Fibroblast of upper back skin (primary cell): ENCODE results near the gene CAMSAP2.

Source experiments
- DNase-seq: peaks from one replicate; pipeline ENCODE4 v3.0.0-alpha.2; 2013

Gene CAMSAP2

DNA sequence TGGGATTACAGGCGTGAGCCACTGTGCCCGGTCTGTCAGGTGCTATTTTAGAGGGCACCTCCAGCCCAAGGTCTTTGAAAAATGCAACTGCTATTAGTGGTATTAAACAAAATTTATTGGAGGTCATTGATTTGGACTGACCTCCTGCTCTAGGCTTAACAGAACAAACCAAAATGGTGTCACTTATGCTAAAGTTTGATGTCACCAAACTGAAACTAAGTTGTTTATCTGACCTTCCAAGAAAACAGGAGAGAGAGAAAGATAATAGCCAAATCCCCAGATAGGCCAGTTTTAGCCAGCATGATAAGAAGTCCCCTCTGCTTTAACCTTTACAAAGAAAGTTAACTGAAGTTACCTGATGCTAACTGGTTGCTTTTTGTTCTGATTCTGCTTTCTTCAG, 147.9 kb downstream of the CAMSAP2 start:
- DNase-seq = no peak

DNA sequence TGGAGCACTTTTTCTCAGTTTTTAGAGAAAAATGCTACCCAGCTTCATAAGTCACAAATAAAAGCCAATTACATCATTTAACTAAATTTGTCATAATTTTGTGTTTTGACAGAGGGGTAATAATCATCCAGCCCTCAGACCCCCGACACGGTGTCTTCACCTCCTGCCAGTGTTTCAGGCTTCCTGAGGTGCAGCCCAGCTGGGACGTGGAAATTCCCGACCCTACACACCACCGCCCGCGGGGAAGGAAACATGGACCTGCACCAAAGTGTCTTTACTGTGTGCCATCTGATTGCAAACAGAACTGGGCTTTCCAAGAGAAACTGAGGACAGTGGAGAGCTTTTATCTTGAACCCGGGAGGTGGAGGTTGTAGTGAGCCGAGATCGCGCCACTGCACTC, 148.3 kb downstream of the CAMSAP2 start:
- no peak for DNase-seq

DNA sequence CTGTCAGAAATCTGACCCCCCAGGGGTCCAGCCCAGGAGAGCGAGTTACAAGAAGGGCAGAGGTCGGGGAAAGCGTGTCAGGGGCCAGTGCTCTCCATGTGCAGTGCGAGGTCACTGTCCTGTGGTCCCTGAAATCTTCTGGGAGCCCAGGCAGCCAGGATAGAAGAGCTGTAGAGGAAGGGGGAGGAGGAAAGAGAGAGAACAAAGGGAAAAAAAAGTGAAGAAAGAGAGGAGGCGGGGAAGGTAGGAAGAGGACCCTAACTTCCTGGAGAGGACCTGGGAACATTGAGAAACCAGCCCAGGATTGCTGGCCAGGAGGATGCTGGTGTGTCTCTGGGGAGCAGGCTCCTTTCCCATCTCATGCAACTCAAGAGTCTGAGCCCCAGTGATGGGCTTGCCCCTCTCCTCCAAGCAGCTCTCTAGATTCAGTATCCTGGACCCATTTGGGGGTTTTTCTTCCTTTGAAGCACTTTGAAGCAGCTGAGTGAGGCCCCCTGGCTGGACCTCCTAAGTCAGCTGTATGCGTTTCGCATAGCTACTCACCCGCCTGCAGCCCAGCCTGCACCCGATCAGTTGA, 149.2 kb downstream of the CAMSAP2 start:
- DNase-seq = no peak

DNA sequence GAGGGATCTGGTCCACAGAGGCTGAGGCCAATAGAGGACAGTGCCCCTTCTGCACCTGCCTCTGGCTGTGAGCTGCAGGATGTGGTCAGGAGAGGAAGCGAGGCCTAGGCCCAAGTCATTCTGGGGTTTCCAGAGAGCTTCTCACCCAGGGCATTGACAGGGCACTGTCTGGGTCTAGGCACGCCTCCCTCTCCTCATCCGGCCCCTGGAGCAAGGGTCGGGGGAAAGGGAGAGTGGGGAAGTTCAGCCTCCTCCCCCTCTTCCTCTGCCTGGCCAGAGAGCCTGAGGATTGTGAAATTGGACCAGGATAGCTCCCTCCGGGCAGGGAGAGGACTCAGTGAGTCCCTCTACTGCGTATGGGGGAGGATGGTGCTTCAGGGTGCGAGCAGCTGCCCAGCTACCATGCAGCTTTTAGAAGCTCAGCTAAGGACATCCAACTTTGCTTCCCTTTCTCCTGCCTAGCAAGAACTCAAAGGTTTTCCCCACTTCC, 149.7 kb downstream of the CAMSAP2 start:
- no peak for DNase-seq

DNA sequence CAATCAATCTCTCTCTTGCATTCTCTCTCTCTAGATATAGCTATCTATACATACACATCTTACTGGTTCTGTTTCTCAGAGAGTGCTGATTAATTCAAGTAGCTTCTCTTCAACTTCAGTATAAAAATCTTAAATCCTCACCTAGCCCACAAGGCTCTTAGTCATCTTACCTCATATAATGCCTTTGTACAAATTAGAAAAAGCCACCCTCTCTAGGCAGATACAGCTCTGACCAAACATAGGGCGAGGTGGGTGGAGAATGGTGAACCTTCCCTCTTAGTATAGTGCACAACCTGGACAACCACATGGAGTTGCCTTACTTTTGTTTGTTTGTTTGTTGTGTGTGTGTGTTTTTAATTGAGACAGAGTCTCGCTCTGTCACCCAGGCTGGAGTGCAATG, 150.9 kb downstream of the CAMSAP2 start:
- DNase-seq = no peak

DNA sequence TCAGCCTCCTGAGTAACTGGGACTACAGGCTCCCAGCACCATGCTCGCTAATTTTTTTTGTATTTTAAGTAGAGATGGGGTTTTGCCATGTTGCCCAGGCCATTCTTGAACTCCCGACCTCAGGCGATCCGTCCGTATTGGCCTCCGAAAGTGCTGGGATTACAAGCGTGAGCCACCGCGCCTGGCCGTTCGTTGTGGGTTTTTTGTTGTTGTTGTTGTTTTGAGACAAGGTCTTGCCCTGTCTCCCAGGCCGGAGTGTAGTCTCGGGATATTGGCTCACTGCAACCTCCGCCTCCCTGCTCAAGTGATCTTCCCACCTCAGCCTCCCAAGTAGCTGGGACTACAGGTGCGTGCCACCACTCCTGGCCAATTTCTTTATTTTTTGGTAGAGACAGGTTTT, 151.3 kb downstream of the CAMSAP2 start:
- no peak for DNase-seq

DNA sequence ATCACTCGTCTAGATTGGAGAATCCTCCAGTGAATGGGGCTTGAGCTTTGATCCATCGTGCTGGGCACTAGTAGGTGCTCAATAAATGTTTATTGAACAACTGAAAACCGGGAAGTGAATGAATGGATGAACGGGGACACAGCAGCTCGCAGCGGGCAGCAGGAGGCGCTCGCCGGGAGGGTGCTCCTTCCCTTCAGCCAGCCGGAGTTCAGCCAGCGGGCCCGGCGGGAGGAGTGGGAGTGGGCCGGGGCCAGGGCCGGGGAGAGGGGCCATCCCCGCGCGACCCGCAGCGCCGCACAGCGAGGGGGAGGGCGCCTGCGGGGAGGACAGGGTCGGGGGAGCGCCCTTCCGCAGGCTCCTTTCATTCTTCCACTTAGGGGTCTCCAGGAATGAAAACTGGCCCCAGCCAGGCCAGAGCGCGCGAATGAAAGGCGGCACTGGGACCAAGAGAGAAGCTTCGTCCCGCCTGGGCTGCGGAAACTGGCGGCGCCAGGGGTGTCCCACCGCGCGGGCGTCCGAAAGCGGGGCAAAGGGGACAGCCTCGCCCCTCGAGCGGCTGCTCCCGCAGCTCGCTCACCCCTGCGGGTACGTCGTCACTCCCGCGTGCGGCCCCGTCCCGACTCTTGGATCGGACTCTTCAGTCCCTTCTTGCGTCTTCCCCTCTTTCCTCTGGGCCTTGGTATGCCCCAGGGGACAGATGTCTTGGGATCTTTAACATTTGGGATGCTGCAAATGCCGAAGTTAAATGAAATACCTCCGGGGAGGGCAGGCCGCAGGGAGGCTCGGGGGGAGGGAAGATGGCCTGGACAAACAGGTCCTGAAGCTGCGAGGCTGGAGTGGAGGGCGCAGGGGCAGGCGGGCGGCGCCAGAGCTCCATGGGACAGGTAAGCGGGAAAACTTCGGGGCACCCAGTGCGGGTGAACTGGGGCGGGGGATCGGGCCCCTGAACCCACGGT, 152.4 kb downstream of the CAMSAP2 start:
- DNase-seq = peak; percentile 51

DNA sequence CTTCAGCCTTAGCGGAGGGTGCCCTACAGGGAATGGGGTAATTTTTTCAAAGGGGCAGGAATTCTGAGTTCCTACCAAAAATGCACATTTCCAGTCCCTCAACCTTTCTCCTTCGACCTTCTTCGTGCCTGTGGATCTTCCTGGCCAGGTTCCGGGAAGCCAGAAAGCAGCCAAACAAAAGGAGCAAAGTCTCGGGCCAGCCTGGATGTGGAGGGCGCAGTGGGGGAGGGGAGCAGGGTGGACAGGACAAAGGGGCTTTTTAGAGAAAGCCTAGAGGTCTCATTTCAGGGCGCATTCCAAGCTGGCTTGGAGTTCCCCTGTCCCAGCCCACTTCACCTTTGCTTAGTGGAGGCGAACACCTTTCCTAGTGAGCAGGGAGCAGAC, 153.1 kb downstream of the CAMSAP2 start:
- DNase-seq = no peak

DNA sequence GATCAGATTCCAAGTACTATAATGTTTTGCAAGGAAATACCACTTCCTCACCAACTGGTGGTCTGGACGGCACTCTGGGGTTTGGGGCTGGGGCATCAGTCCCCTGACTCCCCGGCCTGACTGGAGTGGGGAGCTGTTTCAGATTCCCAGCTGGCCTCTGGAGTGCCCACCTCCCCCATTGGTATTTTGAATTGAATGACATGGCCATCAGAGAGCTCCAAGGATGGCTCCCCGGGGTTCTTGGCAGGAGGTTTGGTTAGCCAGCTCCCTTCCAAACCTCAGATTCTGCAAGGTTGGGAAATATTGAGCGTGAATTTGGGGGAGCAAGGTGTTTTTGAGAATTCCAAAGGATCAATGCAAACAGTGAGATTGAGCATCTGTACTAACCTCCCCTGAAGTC, 153.9 kb downstream of the CAMSAP2 start:
- no peak for DNase-seq

DNA sequence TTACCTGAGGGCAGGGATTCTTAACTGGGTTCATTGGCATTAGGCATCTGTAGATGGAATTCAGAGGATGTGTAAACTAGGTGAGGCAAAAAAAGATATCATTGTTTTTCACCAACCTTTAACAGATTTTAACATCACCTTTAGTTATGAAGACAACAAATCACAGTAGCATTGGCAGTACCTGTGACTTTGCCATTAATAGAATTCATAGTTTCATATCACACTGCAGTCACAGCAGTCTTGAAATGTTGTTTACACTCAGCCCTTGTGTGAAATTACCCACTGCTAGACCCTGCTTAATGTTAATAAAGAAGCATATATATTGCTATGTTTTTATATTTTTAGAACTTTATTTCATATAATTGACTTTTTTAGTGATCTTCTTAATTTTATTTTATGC, 154.3 kb downstream of the CAMSAP2 start:
- DNase-seq = no peak

DNA sequence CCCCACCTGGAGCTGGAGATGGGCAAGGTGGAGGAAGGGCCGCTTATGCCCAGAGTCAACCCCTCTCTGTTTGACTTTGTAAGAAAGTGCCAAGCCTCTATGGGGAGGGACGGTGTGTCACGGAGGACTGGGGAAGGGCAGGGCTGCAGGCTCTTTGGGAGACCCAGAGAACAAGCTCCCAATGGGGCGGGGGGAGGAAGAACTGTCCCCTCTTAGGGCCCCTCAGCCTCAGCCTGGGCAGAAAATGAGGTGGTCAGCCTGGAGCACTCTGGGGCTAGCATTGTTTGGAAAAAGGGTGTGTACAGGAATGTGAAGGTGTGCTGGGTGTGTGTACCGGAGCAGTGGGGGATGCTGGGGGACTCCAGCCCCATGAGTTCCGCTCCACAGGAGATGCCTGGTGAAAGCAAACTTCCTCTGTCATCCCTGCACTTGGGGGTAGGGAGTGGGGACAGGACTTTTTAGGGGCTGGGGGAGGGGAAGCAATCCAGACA, 154.8 kb downstream of the CAMSAP2 start:
- no peak for DNase-seq

DNA sequence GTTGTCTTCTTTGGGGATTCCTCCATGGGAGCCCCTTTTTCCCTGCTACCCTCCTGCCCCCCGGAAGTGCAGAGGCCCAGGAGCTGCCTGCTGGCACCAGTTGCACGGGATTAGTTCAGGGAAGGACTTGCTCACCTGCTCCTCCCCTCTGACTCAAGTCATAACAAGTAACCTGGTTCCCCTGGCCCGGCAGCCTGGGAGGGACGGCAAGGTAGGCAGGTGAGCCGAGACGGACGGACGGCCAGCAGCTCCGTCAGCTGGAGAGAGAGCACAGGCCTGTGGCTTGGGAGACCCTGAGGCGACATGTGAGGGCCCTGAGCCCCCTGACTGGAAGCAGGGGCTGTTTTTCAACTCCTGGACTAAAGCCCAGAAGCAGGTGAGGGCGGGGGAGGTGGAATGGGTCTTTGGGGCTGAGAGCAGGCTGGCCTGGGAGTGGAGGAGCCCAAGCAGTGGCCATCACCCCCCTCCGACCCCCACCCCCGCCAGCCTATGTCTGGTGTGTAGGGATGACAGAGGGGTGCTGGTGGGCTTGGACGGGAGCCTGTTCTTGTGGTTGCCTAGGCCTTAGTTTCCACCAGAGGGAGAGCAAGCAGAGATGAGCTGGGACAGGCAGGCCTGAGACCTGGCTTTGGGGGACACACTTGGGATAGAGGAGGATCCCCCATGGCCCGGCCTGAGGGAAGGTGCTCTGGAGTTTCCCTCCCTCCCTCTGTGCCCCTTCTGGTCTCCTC, 156.2 kb downstream of the CAMSAP2 start, which contains the start of gene INAVA:
INAVA (plus strand) TSS at position 189 of the 731 bp plus-strand sequence. CDS start 3,501 bp downstream, outside the sequence.
- DNase-seq = no peak

DNA sequence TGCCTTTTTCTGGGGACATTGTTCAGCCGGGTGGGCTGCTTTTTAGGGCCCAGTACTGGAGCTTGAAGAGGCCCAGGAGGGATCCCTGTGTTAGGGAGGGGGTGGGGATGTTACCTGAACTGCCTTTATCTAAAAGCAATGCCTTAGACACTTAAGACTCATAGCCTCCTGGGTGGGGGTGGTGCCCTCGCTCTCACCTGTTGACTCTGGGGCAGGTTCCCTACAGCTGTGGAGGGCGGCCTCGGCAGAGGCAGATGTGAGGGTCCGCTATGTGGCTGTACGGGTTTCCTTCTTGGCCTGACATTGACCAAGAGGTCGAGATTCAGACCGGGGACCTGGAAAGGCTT, 156.7 kb downstream of the CAMSAP2 start:
- DNase-seq = no peak

DNA sequence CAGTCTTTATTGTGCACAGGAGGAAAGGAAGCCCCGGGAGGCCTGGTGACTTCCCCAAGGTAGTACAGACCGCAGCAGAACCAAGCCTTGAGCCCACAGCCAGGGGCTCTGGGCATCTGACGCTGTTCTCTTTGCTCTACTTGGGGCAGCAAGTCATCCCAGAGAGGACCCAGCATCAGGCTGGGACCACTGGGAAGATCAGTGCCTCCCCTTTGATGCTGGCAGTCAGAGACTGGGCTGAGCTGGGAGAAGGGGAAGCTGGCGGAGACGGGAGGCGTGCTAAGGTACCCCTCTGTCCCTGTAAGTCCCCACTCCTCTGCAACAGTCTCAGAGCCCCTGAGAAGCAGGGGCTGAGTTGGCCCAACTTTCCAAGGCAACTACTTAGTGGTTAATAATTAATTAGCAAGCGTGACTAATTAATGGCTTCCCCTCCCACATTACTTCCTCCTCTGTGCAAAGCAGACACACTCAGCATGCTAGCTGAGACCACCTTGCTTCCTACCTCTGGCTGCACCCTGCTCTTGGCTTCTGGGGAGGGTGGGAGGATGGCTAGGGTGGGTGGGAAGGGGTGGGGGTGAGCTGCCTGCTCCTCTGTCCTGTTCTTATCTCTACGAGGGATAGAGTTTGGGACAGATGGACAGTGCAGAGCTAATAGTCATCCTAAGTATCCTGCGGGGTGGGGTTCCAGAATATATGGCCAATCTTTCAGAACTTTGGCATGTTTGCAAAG, 157.3 kb downstream of the CAMSAP2 start:
- DNase-seq = no peak

DNA sequence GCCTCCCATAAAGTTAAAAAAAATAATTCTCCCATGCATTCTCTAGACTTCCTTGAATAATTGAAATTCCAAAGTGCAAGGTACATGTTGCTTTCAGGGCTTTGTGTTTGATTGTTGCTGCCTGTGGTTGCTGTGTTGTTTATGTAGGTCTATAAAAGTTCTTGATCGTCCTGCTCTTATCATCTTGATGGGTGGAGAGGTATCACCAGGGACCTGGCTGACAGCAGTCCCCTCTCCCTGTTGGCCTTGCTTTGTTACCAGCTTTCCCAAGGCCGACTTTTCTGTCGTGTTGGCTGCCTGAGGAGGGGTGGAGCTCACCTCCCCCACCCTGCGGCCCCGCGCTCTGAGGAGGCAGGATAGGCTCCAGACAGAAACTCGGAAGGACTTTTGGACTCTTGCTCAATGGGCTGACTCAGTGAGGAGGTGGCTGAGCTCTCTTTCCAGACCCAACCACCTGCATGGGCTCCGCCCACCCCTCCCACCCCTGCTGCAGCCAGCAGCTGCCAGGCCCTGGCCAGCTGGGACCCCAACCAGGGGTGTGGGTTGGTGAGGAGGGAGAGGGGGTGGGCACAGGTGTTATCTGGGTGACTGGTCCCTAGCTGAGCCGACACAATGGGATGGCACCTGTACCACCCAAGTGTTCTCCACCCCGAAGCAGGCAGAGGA, 158.0 kb downstream of the CAMSAP2 start:
- DNase-seq = peak; percentile 31

DNA sequence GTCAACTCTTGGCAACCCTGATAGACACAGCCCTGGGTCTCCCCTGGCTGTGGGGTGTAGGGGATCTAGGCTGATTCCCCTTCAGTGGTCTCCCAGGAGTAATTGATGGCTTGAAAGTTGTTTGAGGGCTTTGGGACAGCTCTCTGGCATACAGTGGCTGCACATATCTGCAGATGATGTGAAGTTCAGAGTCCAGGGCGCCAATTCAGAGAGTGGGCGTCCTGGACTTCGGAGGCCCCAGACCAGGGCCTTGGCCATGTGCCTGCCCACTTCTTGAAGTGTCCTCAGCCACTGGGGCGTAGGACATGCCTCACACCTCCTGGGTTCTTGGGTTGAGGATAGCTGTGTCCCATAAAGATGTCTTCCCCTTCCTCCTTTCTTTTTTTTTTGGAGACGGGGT, 158.6 kb downstream of the CAMSAP2 start:
- no peak for DNase-seq

DNA sequence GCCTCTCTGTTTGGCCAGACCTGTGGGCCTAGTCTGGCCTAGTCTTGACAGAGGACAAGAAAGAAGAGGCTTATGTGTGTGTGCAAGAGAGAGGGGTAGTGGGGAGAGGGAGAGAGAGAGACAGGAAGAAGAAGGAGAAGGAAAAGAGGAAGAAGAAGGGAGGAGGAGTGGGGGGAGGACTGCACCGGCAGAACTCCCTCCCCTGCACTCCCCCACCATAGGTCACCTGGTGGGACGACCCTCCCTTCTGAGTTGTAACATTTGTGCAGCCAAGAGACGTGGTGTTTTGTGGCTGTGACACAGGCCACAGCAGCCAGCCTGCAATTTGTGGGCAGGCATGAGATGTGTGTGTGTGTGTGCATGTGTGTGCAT, 160.3 kb downstream of the CAMSAP2 start:
- DNase-seq = no peak

DNA sequence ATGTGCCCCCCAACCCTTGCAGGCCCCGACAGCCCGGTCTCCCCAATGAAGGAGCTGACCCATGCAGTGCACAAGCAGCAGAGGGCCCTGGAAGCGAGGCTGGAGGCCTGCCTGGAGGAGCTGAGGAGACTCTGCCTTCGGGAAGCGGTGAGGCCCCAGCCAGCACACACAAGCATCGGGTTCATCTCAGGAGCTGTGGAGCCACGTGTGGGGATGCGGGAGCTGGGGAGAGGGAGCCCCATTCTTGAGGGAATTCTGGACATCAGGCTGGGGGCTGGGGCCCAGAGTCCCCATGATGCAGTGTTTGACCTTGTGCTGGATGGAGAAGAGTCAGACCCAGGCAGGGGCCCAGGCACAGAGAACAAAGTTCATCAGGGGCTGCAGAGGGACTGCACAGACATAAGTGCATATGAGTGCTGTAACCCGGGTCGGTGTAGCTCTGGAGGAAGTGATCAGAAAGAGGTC, 160.8 kb downstream of the CAMSAP2 start:
- no peak for DNase-seq

DNA sequence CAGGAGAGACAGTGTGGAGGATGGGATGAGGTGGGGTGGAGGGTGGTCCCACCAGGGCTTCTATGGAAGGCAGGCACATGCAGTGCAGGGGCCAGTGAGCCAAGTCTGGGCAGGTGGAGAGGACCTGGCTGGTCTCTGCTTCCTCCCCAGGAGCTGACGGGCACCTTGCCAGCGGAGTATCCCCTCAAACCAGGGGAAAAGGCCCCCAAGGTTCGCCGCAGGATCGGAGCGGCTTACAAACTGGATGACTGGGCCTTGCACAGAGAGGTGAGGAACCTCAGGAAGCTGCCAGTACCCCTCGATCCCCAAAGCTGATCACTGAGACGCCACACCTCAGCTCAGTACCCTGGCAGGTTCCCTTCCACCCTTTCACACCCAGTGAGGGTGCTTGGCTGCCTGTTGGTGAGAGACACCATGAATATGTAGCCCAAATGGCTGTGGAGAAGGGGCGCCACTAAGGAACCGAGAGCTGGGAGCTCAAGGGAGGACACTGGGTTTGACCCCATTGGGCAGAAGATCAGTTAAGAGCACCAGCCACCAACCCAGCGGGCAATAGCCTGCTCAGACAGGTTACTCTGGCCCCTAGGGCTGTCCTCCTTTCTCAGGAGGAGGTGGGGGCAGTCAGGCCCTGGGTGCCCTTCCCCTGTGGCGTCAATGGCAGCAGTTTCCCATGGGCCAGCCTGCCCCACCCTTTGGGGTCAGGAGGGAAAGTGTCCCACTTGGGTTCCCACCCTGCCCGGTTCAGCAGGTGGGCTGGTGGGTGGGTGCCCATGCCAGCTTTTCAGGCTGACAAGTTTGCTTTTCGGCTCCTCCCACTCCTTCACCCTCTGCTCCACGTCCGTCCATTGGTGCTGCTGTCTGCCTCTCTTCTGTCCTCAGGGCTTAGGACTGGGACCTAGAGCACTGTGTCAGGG, 161.5 kb downstream of the CAMSAP2 start:
- no peak for DNase-seq

DNA sequence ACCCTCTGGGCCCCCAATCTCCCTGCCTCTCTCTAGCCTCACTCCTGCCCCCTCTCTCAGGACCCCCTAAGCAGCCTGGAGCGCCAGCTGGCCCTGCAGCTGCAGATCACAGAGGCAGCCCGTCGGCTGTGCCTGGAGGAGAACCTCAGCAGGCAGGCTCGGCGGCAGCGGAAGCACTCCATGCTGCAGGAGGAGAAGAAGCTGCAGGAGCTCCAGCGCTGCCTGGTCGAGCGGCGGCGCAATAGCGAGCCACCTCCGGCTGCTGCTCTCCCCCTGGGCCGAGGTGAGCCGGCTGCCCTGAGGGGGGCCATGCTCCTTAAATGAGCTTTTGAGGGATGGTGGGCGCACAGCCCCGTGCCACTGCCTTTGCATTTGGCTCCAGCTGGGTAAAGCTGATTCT, 162.2 kb downstream of the CAMSAP2 start:
- DNase-seq = no peak

DNA sequence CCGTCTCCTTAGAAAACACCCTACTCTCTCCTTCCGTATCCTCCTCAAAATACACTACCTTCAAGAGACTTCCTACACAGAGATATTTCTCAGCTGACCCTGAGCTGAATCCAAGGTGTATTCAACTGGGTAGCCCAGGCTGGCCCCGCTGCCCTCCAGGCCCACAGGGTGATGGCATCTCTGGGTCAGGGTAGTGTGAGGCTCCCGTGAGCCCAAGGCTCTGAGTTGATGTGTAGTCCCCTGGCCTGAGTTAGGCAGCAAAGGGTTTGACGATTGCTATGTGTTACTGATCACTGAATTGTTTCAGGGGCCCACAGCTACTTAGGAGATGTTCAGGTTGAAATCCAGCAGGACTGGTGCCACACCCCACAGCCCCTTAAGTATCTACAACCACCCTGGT, 162.7 kb downstream of the CAMSAP2 start:
- DNase-seq = no peak
